Liver (tissue), 9 donors: Measurements from ENCODE around the gene HES4. TPM values are rescaled to one million over a fixed set of nuclear protein-coding genes. Genes with fewer than 3 reads are reported as not detected.

Experiments used
- DNase-seq: peaks from one replicate; pipeline ENCODE4 v3.0.0-alpha.2; 2017; ENCODE audit warnings: low spot score
- H3K27ac ChIP-seq, 2 donors: one replicate each; pipeline ENCODE4 v1.7.0; 2013; ENCODE audit warnings: inconsistent platforms in 2 of 2, low read length in 2 of 2, control low read depth in 1 of 2, low read depth in 1 of 2, mild to moderate bottlenecking in 1 of 2
- H3K27me3 ChIP-seq, 4 donors: one replicate each; pipeline versions ENCODE4 v1.6.1 to v1.7.0; 2013; ENCODE audit warnings: low read length in 3 of 4, inconsistent platforms in 1 of 4, mild to moderate bottlenecking in 1 of 4, moderate library complexity in 1 of 4; ENCODE audit not compliant: control insufficient read depth in 4 of 4, insufficient read depth in 4 of 4
- H3K36me3 ChIP-seq, 4 donors: one replicate each; pipeline versions ENCODE4 v1.6.1 to v1.7.0; 2013; ENCODE audit warnings: low read length in 3 of 4, mild to moderate bottlenecking in 3 of 4, low read depth in 1 of 4, moderate library complexity in 1 of 4; ENCODE audit not compliant: control insufficient read depth in 4 of 4, insufficient read depth in 3 of 4
- H3K4me1 ChIP-seq, 4 donors: one replicate each; pipeline versions ENCODE4 v1.6.1 to v1.7.0; 2013; ENCODE audit warnings: low read length in 3 of 4, mild to moderate bottlenecking in 3 of 4, moderate library complexity in 1 of 4; ENCODE audit not compliant: control insufficient read depth in 4 of 4, insufficient read depth in 4 of 4
- H3K4me3 ChIP-seq, 3 donors: one replicate each; pipeline versions ENCODE4 v1.6.1 to v1.7.0; 2013; ENCODE audit warnings: low read length in 3 of 3, control low read depth in 1 of 3, low read depth in 1 of 3, mild to moderate bottlenecking in 1 of 3
- H3K9ac ChIP-seq, 2 donors: one replicate each; pipeline ENCODE4 v1.7.0; 2013; ENCODE audit warnings: low read length in 2 of 2, mild to moderate bottlenecking in 2 of 2, moderate library complexity in 2 of 2, control low read depth in 1 of 2, low read depth in 1 of 2
- H3K9me3 ChIP-seq, 4 donors: one replicate each; pipeline versions ENCODE4 v1.6.1 to v1.7.0; 2013; ENCODE audit warnings: low read length in 3 of 4; ENCODE audit not compliant: control insufficient read depth in 4 of 4
- EGR1 ChIP-seq, 2 donors: IDR thresholded peaks; 2 replicates each; pipeline ENCODE4 v1.6.1; 2016 to 2018; ENCODE audit warnings: antibody characterized with exemption in 2 of 2, low read depth in 2 of 2
- FOXA1 ChIP-seq: IDR thresholded peaks from 2 replicates; pipeline ENCODE4 v1.6.1; 2016; ENCODE audit warnings: antibody characterized with exemption
- FOXA2 ChIP-seq: IDR thresholded peaks from 2 replicates; pipeline ENCODE4 v1.6.1; 2016; ENCODE audit warnings: antibody characterized with exemption
- GABPA ChIP-seq, 2 donors: IDR thresholded peaks in 1 of 2; conservative IDR thresholded peaks in 1 of 2; 2 replicates each; pipeline ENCODE4 v1.6.1; 2016; ENCODE audit warnings: antibody characterized with exemption in 2 of 2, mild to moderate bottlenecking in 1 of 2, moderate library complexity in 1 of 2
- HNF4A ChIP-seq, 2 donors: conservative IDR thresholded peaks; 2 replicates each; pipeline ENCODE4 v1.6.1; 2016; ENCODE audit warnings: antibody characterized with exemption in 2 of 2, mild to moderate bottlenecking in 2 of 2
- HNF4G ChIP-seq: IDR thresholded peaks from 2 replicates; pipeline ENCODE4 v1.6.1; 2016; ENCODE audit warnings: antibody characterized with exemption
- JUND ChIP-seq, 2 donors: IDR thresholded peaks; 2 replicates each; pipeline ENCODE4 v1.6.1; 2016; ENCODE audit warnings: antibody characterized with exemption in 2 of 2
- NR2F2 ChIP-seq: IDR thresholded peaks from 2 replicates; pipeline ENCODE4 v1.6.1; 2016; ENCODE audit warnings: antibody characterized with exemption
- RAD21 ChIP-seq, 2 donors: IDR thresholded peaks; 2 replicates each; pipeline ENCODE4 v1.6.1; 2016; ENCODE audit warnings: antibody characterized with exemption in 2 of 2, mild to moderate bottlenecking in 2 of 2
- RXRA ChIP-seq, 2 donors: IDR thresholded peaks; 2 replicates each; pipeline ENCODE4 v1.6.1; 2017 to 2018; ENCODE audit warnings: antibody characterized with exemption in 2 of 2, mild to moderate bottlenecking in 1 of 2
- SP1 ChIP-seq: IDR thresholded peaks from 2 replicates; pipeline ENCODE4 v1.6.1; 2018; ENCODE audit warnings: antibody characterized with exemption, mild to moderate bottlenecking
- TAF1 ChIP-seq: conservative IDR thresholded peaks from 2 replicates; pipeline ENCODE4 v1.6.1; 2016; ENCODE audit warnings: antibody characterized with exemption, mild to moderate bottlenecking
- YY1 ChIP-seq: IDR thresholded peaks from 2 replicates; pipeline ENCODE4 v1.6.1; 2016; ENCODE audit warnings: antibody characterized with exemption, mild to moderate bottlenecking
- WGBS: extraction: QIAGEN DNeasy Blood & Tissue Kit; methylation state at CpG from one replicate; pipeline ENCODE4 v1.1.7; 2013; 5-methylcytosine and 5-hydroxymethylcytosine counted together
- polyA plus RNA-seq, 2 donors: library from polyadenylated mRNA; stranded (reverse) in 1 of 2; unstranded in 1 of 2; fragments of 200-250 nt in 1 of 2; fragments of >200 nt in 1 of 2; fragmentation: Nextera tagmentation in 1 of 2; extraction: Ambion mirVana in 1 of 2; gene quantifications; one replicate each; pipeline versions ENCODE4 v1.2.1 to v1.2.3, GENCODE V29; 2013 to 2015
- total RNA-seq, 2 donors: library from RNA; depleted of rRNA; stranded (reverse); fragments of >200 nt; gene quantifications; one replicate each; pipeline ENCODE4 v1.2.3, GENCODE V29; 2014
- TF ChIP-seq, protein P1 (sequence below): fragments of 150-350 bp; IDR thresholded peaks from 2 replicates; pipeline ENCODE4 v1.5.1; 2017; ENCODE audit warnings: improper control_type of control experiment, low read depth, low read length; ENCODE audit not compliant: missing input control
- TF ChIP-seq, protein P2 (sequence below): IDR thresholded peaks from 2 replicates; pipeline ENCODE4 v1.6.1; 2016; ENCODE audit warnings: antibody characterized with exemption
- TF ChIP-seq, protein P3 (sequence below): IDR thresholded peaks from 2 replicates; pipeline ENCODE4 v1.6.1; 2016; ENCODE audit warnings: antibody characterized with exemption
- TF ChIP-seq, protein P4 (sequence below): IDR thresholded peaks from 2 replicates; pipeline ENCODE4 v1.6.1; 2016; ENCODE audit warnings: antibody characterized with exemption
- TF ChIP-seq, protein P5 (sequence below): IDR thresholded peaks from 2 replicates; pipeline ENCODE4 v1.6.1; 2016; ENCODE audit warnings: antibody characterized with exemption, mild to moderate bottlenecking
- donor health status: healthy.
- donor health status: healthy.
- donor health status: healthy.
- donor health status: healthy.
- donor health status: healthy.

Gene HES4
- total and polyA plus RNA-seq, 4 donors, result 0.93 to 1.9 (median 1.7) TPM

DNA sequence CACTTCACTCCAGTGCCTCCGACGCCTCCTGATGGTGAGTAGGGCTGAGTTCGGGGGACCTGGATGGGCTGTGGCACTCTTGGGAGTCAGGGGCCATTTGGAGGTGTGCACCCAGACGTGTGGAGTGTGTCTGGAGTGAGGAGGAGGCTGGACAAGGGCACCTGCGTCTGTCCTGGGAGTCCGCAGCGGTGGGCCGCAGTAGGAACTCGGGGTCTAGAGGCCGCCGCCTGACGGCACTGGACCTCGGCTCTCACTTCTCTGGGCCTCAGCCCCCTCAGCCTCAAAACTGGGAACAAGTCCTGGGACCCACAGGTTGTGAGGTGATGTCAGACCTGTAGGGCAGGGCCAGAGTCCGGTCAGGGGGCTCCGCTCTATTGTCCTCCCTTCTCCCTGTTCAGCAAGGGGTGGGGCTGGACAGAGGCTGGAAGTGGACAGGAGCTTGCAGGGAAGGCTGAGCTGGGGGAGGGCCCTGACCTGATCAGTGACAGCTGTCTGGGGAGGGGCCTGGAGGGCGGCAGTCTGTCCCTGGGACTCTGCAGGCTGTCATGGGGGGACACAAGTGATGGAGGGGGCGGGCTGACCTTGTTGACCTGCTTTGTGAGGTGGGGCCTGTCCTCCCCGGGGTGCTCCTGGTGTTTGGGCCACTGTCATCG is 35.5 kb upstream of the HES4 start:
- Histone ChIP-seq H3K4me3 (no peak overlapping the region), H3K27me3 (peaks cover 0 to 3% (median 1%) of the 10 kb centered on the region in 4 donors), H3K4me1 (peaks cover 12 to 22% (median 20%) of the 10 kb centered on the region in 4 donors), H3K27ac (no peak overlapping the region), H3K9ac (no peak overlapping the region), H3K36me3 (no peaks in the 10 kb centered on the region), H3K9me3 (no peaks in the 10 kb centered on the region)
- WGBS, result 96% methylated on average over 19 of the region's 19 CpGs
- TF ChIP-seq GABPA (IDR thresholded peaks at IDR 0.05 in 1 of 2, conservative IDR thresholded peaks at IDR 0.05 in 1 of 2) (no peak), FOXA2 (no peak), TAF1 (no peak), YY1 (no peak)
- no peak for DNase-seq

DNA sequence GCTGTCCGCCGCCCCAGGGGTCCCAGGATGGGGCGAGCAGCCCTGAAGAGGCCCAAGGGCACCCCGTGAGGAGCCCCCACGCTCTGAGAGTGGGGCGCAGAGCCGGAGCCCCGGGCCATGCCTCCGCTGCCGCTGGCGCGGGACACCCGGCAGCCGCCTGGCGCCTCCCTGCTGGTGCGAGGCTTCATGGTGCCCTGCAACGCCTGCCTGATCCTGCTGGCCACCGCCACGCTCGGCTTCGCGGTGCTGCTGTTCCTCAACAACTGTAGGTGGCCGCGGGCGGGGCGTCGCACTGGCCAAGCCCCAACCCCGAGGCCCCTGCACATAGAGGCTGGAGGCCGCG is 34.5 kb upstream of the HES4 start:
- H3K36me3 ChIP-seq, result no peaks in the 10 kb centered on the region
- no peak overlapping the region for H3K27ac ChIP-seq
- no peak overlapping the region for H3K9ac ChIP-seq
- TF ChIP-seq, protein P1, sequence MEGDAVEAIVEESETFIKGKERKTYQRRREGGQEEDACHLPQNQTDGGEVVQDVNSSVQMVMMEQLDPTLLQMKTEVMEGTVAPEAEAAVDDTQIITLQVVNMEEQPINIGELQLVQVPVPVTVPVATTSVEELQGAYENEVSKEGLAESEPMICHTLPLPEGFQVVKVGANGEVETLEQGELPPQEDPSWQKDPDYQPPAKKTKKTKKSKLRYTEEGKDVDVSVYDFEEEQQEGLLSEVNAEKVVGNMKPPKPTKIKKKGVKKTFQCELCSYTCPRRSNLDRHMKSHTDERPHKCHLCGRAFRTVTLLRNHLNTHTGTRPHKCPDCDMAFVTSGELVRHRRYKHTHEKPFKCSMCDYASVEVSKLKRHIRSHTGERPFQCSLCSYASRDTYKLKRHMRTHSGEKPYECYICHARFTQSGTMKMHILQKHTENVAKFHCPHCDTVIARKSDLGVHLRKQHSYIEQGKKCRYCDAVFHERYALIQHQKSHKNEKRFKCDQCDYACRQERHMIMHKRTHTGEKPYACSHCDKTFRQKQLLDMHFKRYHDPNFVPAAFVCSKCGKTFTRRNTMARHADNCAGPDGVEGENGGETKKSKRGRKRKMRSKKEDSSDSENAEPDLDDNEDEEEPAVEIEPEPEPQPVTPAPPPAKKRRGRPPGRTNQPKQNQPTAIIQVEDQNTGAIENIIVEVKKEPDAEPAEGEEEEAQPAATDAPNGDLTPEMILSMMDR, result no peak
- TF ChIP-seq, protein P2, sequence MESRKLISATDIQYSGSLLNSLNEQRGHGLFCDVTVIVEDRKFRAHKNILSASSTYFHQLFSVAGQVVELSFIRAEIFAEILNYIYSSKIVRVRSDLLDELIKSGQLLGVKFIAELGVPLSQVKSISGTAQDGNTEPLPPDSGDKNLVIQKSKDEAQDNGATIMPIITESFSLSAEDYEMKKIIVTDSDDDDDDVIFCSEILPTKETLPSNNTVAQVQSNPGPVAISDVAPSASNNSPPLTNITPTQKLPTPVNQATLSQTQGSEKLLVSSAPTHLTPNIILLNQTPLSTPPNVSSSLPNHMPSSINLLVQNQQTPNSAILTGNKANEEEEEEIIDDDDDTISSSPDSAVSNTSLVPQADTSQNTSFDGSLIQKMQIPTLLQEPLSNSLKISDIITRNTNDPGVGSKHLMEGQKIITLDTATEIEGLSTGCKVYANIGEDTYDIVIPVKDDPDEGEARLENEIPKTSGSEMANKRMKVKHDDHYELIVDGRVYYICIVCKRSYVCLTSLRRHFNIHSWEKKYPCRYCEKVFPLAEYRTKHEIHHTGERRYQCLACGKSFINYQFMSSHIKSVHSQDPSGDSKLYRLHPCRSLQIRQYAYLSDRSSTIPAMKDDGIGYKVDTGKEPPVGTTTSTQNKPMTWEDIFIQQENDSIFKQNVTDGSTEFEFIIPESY, result no peak
- TF ChIP-seq GABPA (IDR thresholded peaks at IDR 0.05 in 1 of 2, conservative IDR thresholded peaks at IDR 0.05 in 1 of 2) (no peak), HNF4G (no peak), TAF1 (no peak), FOXA1 (no peak), JUND (IDR thresholded peaks at IDR 0.05) (no peak), HNF4A (conservative IDR thresholded peaks at IDR 0.05) (no peak), RXRA (IDR thresholded peaks at IDR 0.05) (no peak), SP1 (no peak), RAD21 (IDR thresholded peaks at IDR 0.05) (no peak), FOXA2 (no peak), NR2F2 (no peak), YY1 (no peak), EGR1 (IDR thresholded peaks at IDR 0.05; ENCODE audit: low read depth in 2 of 2) (no peak)
- TF ChIP-seq, protein P3, sequence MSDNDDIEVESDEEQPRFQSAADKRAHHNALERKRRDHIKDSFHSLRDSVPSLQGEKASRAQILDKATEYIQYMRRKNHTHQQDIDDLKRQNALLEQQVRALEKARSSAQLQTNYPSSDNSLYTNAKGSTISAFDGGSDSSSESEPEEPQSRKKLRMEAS, result no peak
- TF ChIP-seq, protein P4, sequence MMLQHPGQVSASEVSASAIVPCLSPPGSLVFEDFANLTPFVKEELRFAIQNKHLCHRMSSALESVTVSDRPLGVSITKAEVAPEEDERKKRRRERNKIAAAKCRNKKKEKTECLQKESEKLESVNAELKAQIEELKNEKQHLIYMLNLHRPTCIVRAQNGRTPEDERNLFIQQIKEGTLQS, result no peak
- TF ChIP-seq, protein P5, sequence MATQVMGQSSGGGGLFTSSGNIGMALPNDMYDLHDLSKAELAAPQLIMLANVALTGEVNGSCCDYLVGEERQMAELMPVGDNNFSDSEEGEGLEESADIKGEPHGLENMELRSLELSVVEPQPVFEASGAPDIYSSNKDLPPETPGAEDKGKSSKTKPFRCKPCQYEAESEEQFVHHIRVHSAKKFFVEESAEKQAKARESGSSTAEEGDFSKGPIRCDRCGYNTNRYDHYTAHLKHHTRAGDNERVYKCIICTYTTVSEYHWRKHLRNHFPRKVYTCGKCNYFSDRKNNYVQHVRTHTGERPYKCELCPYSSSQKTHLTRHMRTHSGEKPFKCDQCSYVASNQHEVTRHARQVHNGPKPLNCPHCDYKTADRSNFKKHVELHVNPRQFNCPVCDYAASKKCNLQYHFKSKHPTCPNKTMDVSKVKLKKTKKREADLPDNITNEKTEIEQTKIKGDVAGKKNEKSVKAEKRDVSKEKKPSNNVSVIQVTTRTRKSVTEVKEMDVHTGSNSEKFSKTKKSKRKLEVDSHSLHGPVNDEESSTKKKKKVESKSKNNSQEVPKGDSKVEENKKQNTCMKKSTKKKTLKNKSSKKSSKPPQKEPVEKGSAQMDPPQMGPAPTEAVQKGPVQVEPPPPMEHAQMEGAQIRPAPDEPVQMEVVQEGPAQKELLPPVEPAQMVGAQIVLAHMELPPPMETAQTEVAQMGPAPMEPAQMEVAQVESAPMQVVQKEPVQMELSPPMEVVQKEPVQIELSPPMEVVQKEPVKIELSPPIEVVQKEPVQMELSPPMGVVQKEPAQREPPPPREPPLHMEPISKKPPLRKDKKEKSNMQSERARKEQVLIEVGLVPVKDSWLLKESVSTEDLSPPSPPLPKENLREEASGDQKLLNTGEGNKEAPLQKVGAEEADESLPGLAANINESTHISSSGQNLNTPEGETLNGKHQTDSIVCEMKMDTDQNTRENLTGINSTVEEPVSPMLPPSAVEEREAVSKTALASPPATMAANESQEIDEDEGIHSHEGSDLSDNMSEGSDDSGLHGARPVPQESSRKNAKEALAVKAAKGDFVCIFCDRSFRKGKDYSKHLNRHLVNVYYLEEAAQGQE, result no peak
- H3K4me1 ChIP-seq, result peaks cover 4 to 16% (median 12%) of the 10 kb centered on the region in 4 donors
- peaks cover 0 to 3% (median 1%) of the 10 kb centered on the region in 4 donors for H3K27me3 ChIP-seq
- H3K4me3 ChIP-seq, result no peak overlapping the region
- no peak for DNase-seq
- no peaks in the 10 kb centered on the region for H3K9me3 ChIP-seq
- 85% methylated on average over 30 of the region's 30 CpGs for WGBS
